Activated T-helper 1 cell treated with Interleukin-2 at 50 U/mL for 16 hours (primary cell): ENCODE measurements around the gene CD8B.
"Not testable (repeated sequence)": the region's sequence is repeated elsewhere in the genome, so short reads cannot be mapped to it uniquely, and the experiment has no call there.

Source experiments
- DNase-seq: peaks from one replicate; pipeline ENCODE4 v3.0.0-alpha.2; 2020; ENCODE audit warnings: low read depth

Gene CD8B

DNA sequence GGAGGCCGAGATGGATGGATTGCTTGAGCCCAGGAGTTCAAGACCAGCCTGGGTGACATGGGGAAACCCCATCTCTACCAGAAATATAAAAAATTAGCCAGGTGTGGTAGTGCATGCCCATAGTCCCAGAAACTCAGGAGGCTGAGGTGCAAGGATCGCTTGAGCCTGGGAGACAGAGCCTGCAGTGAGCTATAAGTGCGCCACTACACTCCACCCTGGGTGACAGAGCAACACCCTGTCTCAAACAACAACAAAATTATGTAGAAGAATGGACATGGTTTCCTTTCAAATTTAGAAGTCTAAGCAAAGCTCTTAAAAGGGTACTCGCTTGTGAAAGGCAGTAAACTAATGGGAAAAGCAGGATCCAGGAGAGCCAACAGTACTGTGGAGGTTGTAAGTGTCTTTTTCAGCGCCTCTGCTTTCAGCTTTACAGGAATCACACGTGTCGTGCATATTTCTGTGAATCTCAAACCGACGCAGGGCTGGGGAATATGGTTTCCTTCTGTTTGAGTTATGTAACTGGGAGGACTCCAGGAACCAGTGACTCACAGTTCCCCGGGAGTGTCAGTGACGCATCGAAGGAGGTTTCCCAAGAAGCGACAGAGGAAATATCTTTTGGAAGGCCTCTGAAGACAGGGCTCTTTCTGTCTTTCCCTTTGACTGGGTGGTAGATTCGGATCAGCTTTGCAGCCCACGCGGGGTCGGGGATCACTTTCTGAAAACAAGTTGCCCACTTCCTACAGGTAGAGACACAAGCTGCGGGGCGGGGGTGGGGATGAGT is 24.6 kb downstream of the CD8B start:
- DNase-seq = not testable (repeated sequence)

GRCh38 chr2:86835548-86835889 is 26.2 kb downstream of the CD8B start:
- not testable (repeated sequence) for DNase-seq

DNA sequence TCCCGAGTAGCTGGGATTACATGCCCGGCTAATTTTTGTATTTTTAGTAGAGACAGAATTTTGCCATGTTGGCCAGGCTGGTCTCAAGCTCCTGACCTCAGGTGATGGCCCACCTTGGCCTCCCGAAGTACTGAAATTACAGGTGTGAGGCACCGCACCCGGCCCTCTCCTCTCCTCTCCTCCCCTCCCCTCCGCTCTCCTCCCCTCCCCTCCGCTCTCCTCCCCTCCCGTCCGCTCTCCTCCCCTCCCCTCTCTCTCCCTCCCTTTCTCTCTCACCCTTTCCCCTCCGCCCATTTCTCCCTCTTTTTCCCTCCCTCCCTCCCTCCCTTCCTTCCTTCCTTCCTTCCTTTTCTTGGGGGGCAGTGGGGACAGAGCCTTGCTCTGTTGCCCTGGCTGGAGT is 28.4 kb downstream of the CD8B start:
- no peak for DNase-seq

DNA sequence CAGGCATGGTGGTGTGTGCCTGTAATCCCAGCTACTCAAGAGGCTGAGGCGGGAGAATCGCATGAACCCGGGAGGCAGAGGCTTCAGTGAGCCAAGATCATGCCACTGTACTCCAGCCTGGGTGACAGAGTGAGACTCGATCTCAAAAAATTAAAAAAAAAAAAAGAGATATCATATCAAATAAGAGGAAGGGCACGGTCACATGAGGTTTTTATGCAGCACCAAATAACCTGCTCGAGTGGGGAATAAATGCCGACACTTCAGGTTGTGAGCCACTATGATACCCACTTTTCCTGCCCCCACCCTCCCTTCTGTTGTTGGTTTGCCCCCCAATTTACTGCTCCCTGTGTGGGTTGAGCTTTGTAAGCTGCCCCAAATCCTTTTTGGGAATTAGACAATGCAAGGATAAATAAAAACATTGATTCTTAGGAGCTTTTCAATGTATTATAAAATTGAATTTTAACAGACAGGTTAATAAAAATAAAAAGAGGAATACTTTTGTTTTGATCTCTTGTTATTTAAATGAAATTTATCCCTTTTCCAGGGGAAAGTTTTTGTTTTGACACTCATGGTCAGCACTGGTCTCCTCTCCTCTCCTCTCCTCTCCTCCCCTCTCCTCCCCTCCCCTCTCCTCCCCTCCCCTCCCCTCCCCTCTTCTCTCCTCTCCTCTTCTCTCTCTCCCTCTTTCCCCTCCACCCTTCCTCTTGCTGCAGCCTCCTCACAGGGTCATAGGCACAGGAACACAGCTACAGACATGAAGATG is 29.2 kb downstream of the CD8B start:
- DNase-seq = no peak

DNA sequence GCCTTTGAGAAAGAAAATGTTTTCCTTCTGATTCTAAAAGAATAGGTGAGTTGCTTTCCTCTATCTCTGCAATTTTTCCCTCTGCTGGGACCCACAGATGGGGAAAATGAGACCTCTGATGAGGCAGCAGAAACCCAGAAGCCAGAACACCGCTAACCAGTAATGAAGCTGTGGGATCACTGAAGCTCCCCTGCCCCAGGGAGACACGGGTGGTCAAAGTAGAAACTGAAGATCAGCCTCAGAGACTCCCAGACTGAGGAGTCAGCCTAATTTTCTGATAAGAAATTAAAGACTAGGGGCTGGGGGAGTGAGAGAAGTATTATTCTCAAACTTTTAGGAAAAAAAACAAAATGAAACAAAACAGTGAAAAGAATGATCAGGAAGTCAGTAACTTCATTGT is 30.1 kb downstream of the CD8B start:
- DNase-seq = no peak

DNA sequence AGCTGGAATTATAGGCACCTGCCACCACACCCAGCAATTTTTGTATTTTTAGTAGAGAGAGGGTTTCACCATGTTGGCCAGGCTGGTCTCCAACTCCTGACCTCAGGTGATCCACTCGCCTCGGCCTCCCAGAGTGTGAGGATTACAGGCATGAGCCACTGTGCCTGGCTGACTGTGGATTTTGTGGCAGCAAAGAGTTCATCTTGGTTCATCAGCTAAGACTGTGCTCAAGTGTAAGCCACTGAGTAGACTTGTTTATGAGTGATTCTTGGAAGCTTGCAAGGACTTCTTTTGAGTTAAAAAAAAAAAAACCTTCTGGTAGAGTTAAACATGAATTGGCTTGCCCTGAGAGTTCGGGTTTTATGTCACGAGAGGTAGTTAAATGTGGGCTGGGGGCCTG is 34.7 kb downstream of the CD8B start:
- DNase-seq = no peak

GRCh38 chr2:86825693-86826381 is 35.8 kb downstream of the CD8B start:
- DNase-seq = no peak

DNA sequence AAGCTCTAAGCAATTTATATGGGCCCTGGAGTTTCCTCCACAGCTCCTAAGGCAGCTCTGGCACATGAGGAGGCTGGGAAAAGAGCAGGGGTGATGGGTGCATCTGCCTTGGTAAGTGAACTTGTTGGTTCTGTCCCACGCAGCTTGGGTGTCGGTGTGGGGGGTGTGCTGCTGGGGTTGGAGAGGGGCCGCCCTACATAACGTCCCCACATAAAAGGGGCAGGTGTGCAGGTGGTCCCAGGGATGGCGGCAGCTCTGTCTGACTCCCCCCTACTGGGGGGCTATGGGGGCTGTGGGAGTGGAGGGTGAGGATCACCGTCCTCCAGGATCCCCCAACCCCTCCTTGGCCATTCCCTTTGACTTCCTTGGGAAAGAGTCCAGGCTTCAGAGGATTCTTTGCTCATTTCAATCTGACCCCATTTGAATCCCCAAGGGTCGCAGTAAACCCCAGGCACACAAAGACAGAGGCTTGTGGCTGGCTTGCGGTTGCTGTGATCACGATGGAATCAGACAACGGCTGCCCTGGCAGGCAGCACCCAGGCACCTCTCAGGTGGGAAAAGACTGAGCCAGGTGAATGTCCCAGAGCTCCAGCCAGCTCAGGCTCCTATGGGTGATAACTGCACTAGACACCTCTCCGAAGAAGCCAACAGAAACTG is 36.5 kb downstream of the CD8B start:
- DNase-seq = no peak

DNA sequence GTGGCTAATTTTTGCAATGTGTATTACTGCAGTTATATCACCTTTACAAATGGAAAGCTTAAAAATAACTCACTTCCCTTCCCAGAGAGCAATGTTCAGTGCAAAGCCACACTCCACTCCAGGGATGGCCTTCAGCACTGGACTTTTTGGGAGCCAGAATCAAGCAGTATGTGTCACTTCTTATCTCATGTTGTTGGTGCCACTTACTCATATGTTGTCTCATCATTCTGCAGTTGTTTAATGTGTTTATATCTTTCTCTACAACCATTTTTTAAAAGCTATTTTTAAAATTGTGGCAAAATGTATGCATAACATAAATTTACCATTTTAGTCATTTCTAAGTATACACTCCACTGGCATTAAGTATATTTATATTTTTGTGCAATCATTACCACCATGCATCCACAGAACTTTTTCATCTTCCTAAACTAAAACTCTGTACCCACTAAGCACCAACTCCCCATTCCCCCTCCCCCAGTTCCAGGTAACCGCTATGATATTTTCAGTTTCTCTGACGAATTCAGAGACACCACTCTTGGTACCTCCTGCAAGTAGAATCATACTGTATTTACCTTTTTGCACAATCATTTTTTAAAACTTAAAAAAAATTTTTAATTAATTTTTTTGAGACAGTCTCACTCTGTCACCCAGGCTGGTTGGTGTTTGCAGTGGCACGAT is 38.9 kb downstream of the CD8B start:
- DNase-seq = no peak

- DNase-seq = no peak
Measured at GRCh38 chr2:86821842-86822241, 39.8 kb downstream of the CD8B start.

DNA sequence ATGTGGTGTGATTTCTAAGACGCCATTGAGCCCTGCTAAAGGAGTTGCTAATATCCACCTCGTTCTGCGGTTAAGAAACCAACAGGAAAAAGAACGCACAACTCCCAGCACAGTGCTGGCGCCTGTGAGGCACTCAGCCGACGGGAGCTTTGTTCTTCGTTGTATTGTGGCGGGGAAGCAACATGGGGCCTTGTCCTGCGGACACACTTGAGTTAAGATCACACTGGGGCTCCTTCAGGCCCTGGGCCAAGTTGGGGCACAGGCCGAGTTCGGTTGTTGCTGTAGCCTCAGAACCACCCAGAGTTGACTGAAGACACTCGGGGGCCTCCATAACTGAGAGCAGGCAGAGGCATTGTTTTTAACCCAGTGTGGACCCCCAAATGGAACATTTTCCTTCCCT is 40.4 kb downstream of the CD8B start:
- no peak for DNase-seq

DNA sequence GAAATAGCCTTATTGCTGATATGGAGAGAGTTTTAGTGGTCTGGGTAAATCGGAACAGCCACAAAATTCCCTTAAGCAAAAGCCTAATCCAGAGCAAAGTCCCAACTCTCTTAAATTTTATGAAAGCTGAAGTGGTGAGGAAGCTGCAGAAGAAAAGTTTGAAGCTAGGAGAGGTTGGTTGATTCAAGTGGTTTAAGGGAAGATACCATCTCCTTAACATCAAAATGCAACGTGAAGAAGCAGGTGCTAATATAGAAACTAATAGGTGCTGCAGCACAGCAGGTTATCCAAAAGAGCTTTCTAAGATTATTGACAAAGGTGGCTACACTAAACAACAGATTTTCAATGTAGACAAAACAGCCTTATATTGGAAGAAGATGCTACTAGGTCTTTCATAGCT is 42.7 kb downstream of the CD8B start:
- DNase-seq = no peak

DNA sequence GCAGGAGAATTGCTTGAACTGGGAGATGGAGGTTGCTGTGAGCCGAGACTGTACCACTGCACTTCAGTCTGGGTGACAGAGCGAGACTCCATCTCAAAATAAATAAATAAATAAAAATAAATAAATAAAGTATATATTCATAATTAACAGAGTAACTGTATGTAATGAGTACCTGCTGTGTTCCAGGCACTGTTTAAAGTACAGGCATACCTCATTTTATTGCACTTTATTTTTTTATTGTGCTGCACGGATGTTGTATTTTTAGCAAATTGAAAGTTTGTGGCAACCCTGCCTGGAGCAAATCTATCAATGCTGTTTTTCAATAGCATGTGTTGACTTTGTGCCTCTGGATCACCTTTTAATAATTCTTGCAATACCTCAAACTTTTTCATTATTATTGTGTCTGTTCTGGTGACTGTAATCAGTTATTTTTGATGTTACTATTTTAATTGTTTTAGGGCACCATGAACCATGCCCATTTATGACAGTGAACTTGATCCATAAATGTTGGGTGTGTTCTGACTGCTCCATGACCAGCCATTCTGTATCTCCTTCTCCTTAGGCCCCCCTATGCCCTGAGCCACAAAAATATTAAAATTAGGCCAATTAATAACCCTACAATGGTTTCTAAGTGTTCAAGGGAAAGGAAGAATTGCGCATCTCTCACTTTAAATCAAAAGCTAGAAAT is 43.4 kb downstream of the CD8B start:
- DNase-seq = no peak

DNA sequence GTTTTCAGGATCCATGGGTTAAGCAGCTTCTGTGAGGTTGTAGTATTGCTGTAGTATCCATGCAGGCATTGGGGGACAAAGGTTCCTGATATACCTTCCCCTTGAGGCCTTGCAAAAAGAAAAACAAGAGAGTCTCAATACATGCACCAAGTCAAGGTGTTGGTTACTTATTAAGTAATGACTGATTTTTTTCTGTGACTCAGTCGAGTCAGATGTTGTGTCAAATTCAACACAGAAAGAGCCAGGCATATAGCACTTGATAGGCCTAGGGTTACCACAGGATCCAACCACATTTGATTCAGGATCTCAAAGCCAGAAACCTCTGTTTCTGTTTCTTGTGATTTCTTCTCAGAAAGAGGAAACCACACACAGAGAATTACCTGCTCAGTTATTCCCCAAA is 46.1 kb downstream of the CD8B start:
- DNase-seq = no peak

GRCh38 chr2:86809481-86810121 is 52.1 kb downstream of the CD8B start:
- DNase-seq = no peak

DNA sequence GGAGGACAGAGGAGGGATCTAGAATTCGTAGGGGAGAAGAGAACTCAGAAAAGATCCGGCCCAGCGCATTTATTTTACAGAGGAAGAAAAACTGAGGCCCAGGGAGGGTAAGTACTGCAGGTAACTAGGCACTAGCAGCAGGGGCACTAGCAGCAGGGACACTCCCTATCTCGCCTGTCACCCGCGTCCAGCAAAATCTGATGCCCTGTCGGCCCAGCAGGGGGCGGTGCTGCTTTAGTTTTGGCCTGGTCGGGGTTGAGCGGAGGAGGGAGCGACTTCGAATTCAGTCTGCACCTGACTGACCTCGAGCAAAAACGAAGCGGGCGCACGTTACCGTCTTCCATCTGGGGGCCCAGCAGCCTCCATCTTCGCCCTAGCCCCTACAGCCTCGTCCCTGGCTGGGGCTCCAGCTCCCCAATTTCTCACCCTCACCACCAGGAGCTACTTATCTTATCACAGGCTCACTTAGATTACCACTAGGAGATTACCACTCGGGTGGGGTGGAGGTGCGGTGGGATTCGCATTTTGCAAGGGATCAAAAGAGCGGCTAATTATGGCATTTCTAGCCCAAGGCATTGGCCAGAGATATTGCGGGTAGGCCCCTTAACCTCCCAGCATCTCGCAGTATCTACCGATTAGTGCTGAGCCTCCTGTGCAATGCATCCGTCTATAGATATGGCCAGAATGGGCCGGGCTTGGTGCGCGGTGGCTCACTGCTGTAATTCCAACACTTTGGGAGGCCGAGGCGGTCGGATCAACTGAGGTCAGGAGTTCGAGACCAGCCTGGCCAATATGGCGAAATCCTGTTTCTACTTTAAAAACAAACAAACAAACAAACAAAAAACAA is 53.1 kb downstream of the CD8B start:
- DNase-seq = peak; percentile 80

- no peak for DNase-seq
Measured at GRCh38 chr2:86807468-86808275, 54.0 kb downstream of the CD8B start.

DNA sequence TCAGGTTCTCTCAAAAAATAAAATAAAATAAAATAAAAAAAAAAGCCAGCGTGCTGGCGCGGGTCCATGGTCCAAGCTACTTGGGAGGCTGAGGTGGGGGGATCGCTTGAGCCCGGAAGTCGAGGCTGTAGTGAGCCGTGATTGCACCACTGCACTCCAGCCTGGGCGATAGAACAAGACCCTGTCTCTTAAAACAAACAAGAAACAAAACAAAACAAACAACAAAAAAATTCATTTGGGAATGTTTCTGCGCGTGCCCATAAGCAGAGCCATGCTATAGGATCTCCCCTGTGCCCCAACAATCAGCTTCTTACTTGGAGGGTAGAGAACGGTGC is 54.6 kb downstream of the CD8B start:
- no peak for DNase-seq
